ENCODE data around the gene HNF4A.

The HNF4A gene

DNA sequence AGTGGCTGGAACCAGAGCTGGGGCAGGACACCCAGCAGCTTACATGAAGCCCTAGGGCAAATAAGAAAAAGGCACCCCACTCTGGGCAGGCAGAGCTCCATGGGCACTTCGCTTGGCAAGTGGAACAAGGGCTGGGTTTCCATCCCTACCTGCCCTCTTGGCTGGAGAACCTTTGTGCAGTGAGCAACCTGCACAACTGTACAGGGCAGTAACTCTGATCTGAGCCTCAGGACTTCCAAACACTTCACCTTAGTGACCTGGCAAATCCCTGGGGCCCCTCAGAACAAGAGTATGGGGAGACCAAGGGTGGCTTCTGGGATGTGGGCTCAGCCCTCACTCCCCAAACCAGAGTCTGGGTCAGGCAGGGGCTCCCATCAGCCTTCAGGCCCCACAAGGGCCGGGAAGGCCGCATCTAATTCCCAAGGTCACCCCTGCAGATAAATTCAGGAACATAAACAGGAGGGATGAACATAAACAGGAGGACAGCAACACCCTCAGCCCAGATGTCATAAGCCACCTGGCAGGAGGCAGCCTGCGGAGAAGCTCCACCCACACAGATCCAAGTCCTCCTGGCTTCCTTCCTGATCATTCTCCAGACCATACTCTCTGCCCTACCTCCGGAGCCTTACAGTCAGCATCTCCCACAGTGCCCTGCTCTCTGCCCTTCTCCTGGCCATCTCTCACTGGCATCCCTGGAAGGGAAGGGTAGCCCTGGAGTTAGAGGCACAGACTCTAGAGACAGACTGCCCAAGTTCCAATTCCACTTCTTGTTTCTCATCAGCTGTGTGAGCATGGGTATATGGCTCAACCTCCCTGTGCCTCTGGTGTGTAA lies 37.5 kb downstream of the HNF4A start:
- no peak for DNase-seq

DNA sequence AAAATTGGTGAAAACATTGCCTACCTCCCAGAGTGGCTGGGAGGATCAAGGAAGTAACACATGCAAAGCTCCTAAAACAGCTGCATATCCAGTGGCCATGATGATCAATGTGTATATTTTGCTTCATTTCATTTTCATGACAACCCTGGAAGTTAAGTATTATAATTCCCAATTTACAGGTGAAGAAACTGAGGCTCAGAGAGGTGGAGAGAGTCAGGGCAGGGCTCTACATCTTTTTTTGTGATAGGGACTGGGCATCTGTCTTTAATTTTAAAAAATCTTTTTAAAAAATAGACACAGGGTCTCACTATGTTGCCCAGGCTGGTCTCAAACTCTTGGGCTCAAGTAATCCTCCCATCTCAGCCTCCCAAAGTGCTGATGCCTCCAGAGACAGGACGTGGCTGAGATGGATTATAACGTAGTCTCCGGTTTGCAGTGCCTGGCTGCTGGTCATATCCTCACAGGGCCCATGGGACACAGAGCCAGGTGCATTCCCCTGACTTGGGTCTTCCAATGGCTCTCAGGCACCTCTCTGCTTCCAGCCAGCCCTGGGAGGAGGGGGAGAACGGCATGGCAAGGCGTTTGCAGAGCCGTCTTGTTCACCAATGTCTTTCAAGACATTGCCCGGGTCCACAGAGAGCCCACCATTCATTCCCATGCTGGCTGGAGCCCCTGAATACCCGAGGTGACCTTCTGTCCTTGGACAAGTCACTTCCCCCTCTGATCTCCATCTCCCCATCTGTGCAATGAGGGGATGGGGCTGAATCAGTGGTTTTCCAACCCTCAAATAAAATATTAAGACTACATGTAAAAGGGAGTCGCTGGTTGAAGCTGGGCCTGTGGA lies 38.3 kb downstream of the HNF4A start:
- no peak for DNase-seq

GRCh38 chr20:44394452-44394701 lies 38.9 kb downstream of the HNF4A start:
- DNase-seq = no peak

DNA sequence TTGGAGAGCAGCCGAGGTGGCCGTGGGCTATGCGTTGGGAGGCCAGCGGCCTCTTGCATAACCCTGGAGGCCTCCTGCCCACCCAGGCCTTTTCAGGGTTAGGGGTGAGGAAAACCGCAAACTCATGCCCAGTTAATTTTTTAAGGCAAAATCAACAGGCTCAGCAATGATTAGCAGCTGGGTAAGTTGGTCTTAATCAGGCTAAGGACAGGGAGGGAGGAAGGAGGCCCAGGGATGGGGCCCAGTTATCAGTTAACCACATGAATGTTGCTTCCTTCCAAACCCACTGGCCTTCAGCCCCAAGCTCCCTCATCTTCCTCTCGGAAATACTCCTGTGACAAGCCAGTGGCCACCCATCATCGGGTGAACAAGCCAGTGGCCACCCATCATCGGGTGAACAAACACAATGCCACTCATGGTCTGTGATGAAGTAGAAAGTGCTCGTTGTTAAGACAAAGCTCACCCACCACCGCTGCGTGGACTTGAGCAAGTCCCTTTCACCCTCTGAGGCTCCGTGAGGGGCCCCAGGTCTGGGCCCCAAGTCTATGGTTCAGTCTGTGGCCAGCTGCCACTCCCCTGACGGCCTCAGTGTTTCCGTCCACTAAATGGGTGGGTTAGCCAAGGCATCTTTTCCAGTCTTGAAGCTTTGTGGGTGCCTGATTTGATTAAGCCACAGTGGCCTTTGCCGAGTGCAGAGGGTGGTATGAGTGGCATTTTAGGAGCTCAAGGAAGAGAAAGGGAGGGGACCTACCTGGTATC lies 39.4 kb downstream of the HNF4A start:
- no peak for DNase-seq

DNA sequence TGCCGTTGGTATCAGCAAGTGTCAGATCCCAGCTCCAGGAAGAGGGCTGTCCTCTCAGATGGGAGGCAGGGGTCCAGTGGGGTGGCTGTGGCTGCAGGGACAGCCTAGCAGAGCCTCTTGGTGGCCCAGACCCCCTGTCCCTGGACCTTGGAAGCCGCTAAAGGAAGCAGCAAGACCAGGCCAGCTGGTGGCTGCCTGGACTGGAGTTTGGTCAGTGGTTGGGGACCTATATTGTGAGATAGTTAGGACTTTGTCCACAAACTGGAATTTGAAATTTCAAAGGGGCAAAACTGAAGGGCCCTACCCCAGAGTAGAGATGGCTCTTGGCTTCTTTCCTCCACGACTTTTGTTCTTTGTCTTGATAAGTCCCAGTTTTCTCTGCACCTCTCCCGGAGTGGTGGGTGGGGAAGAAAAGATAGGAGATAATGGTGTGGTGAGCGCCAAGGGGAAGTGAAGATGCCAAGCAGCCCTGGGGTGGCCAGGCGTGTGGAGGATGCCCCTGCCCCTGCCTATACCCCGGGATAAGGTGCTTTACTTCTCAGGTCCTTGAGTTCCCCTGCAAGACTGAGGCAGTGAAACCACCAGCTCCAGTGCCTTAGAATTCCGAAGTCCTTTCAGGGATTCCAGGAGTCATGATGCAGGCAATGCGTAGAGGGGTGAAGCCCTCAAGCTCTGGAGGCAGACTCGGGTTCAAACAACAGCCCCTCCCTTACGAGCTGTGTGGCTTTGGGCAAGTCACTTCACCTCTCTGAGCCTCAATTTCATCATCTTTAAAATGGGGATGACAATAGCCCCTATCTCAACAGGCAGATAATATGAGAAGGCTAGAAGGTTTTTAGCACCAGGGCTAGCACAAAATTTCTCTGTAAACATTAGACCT lies 40.2 kb downstream of the HNF4A start:
- no peak for DNase-seq

GRCh38 chr20:44396369-44397130 lies 41.1 kb downstream of the HNF4A start:
- DNase-seq = no peak

- DNase-seq = no peak
Observed at GRCh38 chr20:44398335-44398734, 42.8 kb downstream of the HNF4A start.

DNA sequence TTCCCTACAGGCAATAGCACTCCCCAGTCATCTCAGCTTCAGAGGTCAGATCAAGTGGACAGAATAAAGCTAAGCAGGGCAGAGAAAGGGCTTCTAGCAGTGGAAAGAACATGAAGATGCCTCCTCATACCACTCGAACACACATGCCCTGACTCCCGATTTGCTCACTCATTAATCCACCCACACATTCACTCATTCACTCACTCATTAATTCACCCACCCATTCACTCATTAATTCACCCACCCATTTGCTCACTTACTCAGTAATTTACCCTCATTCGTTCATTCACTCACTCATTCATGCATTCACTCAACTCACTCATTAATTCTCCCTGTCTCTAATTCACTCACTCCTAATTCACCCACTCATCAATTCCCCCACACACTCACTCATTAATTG lies 43.9 kb downstream of the HNF4A start:
- no peak for DNase-seq

GRCh38 chr20:44400671-44400969 lies 45.1 kb downstream of the HNF4A start:
- DNase-seq = no peak

- DNase-seq = no peak
Observed at GRCh38 chr20:44400970-44401769, 45.7 kb downstream of the HNF4A start.

- DNase-seq = no peak
Observed at GRCh38 chr20:44401770-44402390, 46.4 kb downstream of the HNF4A start.

- DNase-seq = no peak
Observed at GRCh38 chr20:44402391-44403193, 47.1 kb downstream of the HNF4A start.

GRCh38 chr20:44403194-44404112 lies 48.0 kb downstream of the HNF4A start:
- no peak for DNase-seq

GRCh38 chr20:44404204-44405181 lies 49.0 kb downstream of the HNF4A start:
- no peak for DNase-seq

- no peak for DNase-seq
Observed at GRCh38 chr20:44405257-44405656, 49.8 kb downstream of the HNF4A start.

DNA sequence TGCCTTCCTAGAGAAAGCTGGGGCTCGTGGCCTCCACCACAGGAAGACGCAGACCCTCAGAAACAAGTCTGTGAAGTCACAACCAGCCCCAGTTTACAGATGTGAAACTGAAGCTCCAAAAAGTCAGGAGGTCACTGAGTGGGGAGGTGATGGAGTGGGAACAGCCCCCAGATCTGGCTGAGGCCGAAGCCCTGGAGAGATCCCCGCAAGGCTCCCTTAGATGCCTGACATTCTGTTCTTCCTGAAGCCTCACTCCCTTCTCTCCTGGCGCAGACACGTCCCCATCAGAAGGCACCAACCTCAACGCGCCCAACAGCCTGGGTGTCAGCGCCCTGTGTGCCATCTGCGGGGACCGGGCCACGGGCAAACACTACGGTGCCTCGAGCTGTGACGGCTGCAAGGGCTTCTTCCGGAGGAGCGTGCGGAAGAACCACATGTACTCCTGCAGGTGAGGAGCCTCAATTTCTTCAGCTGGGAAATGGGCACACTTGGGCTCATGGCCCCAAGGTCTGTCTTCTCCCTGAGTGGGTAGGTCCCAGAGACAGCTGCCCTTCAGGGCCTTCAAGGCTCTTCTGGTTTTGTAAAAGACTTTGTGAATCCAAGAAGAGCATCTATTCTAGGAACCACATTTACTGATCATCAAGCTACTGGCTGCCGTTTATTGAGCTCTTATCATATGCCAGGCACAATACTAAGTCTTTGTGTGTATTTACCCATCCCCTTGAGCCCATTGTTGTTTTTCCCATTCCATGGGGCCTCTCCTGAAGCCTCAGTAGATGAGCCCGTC lies 50.5 kb downstream of the HNF4A start:
- DNase-seq = no peak
